ENCODE measurements around the gene ODAD3.

DNA sequence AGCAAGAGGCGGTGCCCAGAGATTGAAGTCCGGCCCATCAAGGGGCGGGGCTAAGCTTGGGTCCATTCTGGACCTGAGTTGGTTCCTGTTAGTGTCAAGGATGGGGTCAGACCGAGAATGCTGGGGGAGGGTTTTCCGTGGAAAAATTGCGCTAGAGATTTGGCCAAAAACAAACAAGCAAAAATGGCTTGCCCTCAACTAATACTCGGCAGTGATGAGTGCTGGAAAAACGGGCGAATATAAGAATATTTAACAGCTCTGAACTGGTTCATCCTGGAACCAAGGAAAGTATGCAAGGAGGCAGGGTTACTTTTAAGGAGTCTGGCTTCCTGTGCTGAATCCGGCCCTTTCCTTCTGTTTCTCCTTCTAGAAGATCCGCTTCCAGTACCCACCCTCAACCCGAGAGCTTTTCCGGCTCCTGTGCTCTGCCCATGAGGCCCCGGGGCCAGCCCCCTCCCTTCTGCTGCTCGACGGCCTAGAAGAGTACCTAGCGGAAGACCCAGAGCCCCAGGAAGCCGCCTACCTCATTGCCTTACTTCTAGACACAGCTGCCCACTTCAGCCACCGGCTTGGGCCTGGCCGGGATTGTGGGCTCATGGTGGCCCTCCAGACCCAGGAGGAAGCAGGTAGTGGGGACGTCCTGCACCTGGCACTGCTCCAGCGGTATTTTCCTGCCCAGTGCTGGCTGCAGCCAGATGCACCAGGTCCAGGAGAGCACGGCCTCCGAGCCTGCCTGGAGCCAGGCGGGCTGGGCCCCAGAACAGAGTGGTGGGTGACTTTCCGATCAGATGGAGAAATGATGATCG is 59.6 kb downstream of the ODAD3 start:
- TF ChIP-seq, protein P1, sequence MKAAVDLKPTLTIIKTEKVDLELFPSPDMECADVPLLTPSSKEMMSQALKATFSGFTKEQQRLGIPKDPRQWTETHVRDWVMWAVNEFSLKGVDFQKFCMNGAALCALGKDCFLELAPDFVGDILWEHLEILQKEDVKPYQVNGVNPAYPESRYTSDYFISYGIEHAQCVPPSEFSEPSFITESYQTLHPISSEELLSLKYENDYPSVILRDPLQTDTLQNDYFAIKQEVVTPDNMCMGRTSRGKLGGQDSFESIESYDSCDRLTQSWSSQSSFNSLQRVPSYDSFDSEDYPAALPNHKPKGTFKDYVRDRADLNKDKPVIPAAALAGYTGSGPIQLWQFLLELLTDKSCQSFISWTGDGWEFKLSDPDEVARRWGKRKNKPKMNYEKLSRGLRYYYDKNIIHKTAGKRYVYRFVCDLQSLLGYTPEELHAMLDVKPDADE (CRISPR knock-in tag; IDR thresholded peaks at IDR 0.05): no peak
- TF ChIP-seq NFKBIZ (CRISPR knock-in tag; IDR thresholded peaks at IDR 0.05) (no peak; the same call in 1 of the 2 replicates), NPAS2 (CRISPR knock-in tag; IDR thresholded peaks at IDR 0.05; ENCODE audit: borderline replicate concordance) (no peak), POLR2A (IDR thresholded peaks at IDR 0.05; ENCODE audit: insufficient read depth in 1 of 2, low read depth in 2 of 2, low read length in 2 of 2) (peak in 1 of 2 experiments; percentile 65; a peak in 2 of 4 replicates), SAFB2 (CRISPR knock-in tag; IDR thresholded peaks at IDR 0.05; ENCODE audit: borderline replicate concordance, low read depth) (peak; percentile 31; the same call in 1 of the 2 replicates), HES4 (CRISPR knock-in tag; IDR thresholded peaks at IDR 0.05; ENCODE audit: borderline replicate concordance) (no peak), RFX5 (IDR thresholded peaks at IDR 0.05; ENCODE audit: low read depth, low read length) (no peak), ZNF282 (IDR thresholded peaks at IDR 0.05; ENCODE audit: partially characterized antibody) (no peak), SMC3 (IDR thresholded peaks at IDR 0.05; ENCODE audit: low read length) (no peak), FOXA1 (IDR thresholded peaks at IDR 0.05) (no peak), FOXA1 (CRISPR knock-in tag; IDR thresholded peaks at IDR 0.05) (peak; percentile 32; the same call in 1 of the 2 replicates)
- TF ChIP-seq, protein P2, sequence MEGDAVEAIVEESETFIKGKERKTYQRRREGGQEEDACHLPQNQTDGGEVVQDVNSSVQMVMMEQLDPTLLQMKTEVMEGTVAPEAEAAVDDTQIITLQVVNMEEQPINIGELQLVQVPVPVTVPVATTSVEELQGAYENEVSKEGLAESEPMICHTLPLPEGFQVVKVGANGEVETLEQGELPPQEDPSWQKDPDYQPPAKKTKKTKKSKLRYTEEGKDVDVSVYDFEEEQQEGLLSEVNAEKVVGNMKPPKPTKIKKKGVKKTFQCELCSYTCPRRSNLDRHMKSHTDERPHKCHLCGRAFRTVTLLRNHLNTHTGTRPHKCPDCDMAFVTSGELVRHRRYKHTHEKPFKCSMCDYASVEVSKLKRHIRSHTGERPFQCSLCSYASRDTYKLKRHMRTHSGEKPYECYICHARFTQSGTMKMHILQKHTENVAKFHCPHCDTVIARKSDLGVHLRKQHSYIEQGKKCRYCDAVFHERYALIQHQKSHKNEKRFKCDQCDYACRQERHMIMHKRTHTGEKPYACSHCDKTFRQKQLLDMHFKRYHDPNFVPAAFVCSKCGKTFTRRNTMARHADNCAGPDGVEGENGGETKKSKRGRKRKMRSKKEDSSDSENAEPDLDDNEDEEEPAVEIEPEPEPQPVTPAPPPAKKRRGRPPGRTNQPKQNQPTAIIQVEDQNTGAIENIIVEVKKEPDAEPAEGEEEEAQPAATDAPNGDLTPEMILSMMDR (CRISPR knock-in tag; IDR thresholded peaks at IDR 0.05): no peak
